Liver (tissue), 9 donors: ENCODE measurements around the gene ANKRD36. TPM values are rescaled to one million over a fixed set of nuclear protein-coding genes. Genes with fewer than 3 reads are reported as not detected.
A peak's percentile ranks its signal among the peaks of the same experiment; 100 is the strongest.
"Not testable (repeated sequence)": the region's sequence is repeated elsewhere in the genome, so short reads cannot be mapped to it uniquely, and the experiment has no call there.

Experiments
- DNase-seq: peaks from one replicate; pipeline ENCODE4 v3.0.0-alpha.2; 2017; ENCODE audit warnings: low spot score
- H3K27ac ChIP-seq, 2 donors: one replicate each; pipeline ENCODE4 v1.7.0; 2013; ENCODE audit warnings: inconsistent platforms in 2 of 2, low read length in 2 of 2, control low read depth in 1 of 2, low read depth in 1 of 2, mild to moderate bottlenecking in 1 of 2
- H3K27me3 ChIP-seq, 4 donors: one replicate each; pipeline versions ENCODE4 v1.6.1 to v1.7.0; 2013; ENCODE audit warnings: low read length in 3 of 4, inconsistent platforms in 1 of 4, mild to moderate bottlenecking in 1 of 4, moderate library complexity in 1 of 4; ENCODE audit not compliant: control insufficient read depth in 4 of 4, insufficient read depth in 4 of 4
- H3K36me3 ChIP-seq, 4 donors: one replicate each; pipeline versions ENCODE4 v1.6.1 to v1.7.0; 2013; ENCODE audit warnings: low read length in 3 of 4, mild to moderate bottlenecking in 3 of 4, low read depth in 1 of 4, moderate library complexity in 1 of 4; ENCODE audit not compliant: control insufficient read depth in 4 of 4, insufficient read depth in 3 of 4
- H3K4me1 ChIP-seq, 4 donors: one replicate each; pipeline versions ENCODE4 v1.6.1 to v1.7.0; 2013; ENCODE audit warnings: low read length in 3 of 4, mild to moderate bottlenecking in 3 of 4, moderate library complexity in 1 of 4; ENCODE audit not compliant: control insufficient read depth in 4 of 4, insufficient read depth in 4 of 4
- H3K4me3 ChIP-seq, 3 donors: one replicate each; pipeline versions ENCODE4 v1.6.1 to v1.7.0; 2013; ENCODE audit warnings: low read length in 3 of 3, control low read depth in 1 of 3, low read depth in 1 of 3, mild to moderate bottlenecking in 1 of 3
- H3K9ac ChIP-seq, 2 donors: one replicate each; pipeline ENCODE4 v1.7.0; 2013; ENCODE audit warnings: low read length in 2 of 2, mild to moderate bottlenecking in 2 of 2, moderate library complexity in 2 of 2, control low read depth in 1 of 2, low read depth in 1 of 2
- H3K9me3 ChIP-seq, 4 donors: one replicate each; pipeline versions ENCODE4 v1.6.1 to v1.7.0; 2013; ENCODE audit warnings: low read length in 3 of 4; ENCODE audit not compliant: control insufficient read depth in 4 of 4
- RAD21 ChIP-seq, 2 donors: IDR thresholded peaks; 2 replicates each; pipeline ENCODE4 v1.6.1; 2016; ENCODE audit warnings: antibody characterized with exemption in 2 of 2, mild to moderate bottlenecking in 2 of 2
- WGBS: extraction: QIAGEN DNeasy Blood & Tissue Kit; methylation state at CpG from one replicate; pipeline ENCODE4 v1.1.7; 2013; 5-methylcytosine and 5-hydroxymethylcytosine counted together
- polyA plus RNA-seq, 2 donors: library from polyadenylated mRNA; stranded (reverse) in 1 of 2; unstranded in 1 of 2; fragments of 200-250 nt in 1 of 2; fragments of >200 nt in 1 of 2; fragmentation: Nextera tagmentation in 1 of 2; extraction: Ambion mirVana in 1 of 2; gene quantifications; one replicate each; pipeline versions ENCODE4 v1.2.1 to v1.2.3, GENCODE V29; 2013 to 2015
- total RNA-seq, 2 donors: library from RNA; depleted of rRNA; stranded (reverse); fragments of >200 nt; gene quantifications; one replicate each; pipeline ENCODE4 v1.2.3, GENCODE V29; 2014
- TF ChIP-seq, protein P1 (sequence below): fragments of 150-350 bp; IDR thresholded peaks from 2 replicates; pipeline ENCODE4 v1.5.1; 2017; ENCODE audit warnings: improper control_type of control experiment, low read depth, low read length; ENCODE audit not compliant: missing input control
- TF ChIP-seq, protein P2 (sequence below): IDR thresholded peaks from 2 replicates; pipeline ENCODE4 v1.6.1; 2016; ENCODE audit warnings: antibody characterized with exemption
- donor health status: healthy.
- donor health status: healthy.
- donor health status: healthy.
- donor health status: healthy.
- donor health status: healthy.

The ANKRD36 gene
- total and polyA plus RNA-seq, 4 donors = 0.38 to 8.5 (median 4.0) TPM

DNA sequence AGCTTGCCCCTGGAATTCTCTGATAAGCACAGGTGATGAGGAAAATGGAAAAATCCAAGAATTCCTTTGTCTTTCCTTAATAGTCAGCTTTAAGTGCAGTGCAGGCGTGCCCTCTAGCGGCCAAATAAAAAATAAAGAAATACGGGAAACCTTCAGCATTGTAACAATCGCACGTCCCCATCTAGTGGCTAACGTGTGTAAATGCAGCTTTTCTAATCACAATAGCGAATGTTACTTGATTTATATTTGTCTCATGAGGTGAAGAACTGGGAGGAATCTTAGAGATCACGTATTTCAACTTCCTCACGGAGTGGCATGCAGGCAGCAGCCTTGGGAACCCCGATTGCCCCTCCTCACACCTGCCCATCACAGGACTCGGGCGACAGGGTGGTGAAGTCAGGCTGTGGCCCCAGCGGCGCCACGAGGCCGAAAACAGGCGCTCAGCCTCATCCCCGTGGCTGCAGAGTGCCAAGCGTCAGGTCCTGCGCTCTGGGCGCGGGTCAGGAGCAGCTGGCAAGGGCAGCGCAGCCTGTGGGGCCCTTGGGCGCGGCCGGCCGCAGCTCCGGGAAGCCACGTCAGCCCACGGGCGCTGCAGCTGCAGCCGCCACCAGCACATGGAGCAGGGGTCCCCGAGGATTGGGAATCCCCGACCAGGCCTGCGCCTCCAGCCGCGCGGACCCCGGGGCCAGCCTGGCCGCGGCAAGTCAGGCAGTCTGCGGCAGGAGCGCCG lies 468 bp upstream of the ANKRD36 start:
- H3K27ac ChIP-seq = peak overlapping the region; percentile 63 to 79
- H3K9ac ChIP-seq = peak overlapping the region in 1 of 2 donors; percentile 68
- not testable (repeated sequence) for H3K9me3 ChIP-seq, H3K4me1 ChIP-seq, H3K27me3 ChIP-seq, H3K36me3 ChIP-seq
- TF ChIP-seq RAD21 (IDR thresholded peaks at IDR 0.05) = peak; percentile 88
- TF ChIP-seq, protein P1, sequence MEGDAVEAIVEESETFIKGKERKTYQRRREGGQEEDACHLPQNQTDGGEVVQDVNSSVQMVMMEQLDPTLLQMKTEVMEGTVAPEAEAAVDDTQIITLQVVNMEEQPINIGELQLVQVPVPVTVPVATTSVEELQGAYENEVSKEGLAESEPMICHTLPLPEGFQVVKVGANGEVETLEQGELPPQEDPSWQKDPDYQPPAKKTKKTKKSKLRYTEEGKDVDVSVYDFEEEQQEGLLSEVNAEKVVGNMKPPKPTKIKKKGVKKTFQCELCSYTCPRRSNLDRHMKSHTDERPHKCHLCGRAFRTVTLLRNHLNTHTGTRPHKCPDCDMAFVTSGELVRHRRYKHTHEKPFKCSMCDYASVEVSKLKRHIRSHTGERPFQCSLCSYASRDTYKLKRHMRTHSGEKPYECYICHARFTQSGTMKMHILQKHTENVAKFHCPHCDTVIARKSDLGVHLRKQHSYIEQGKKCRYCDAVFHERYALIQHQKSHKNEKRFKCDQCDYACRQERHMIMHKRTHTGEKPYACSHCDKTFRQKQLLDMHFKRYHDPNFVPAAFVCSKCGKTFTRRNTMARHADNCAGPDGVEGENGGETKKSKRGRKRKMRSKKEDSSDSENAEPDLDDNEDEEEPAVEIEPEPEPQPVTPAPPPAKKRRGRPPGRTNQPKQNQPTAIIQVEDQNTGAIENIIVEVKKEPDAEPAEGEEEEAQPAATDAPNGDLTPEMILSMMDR = peak; percentile 75
- TF ChIP-seq, protein P2, sequence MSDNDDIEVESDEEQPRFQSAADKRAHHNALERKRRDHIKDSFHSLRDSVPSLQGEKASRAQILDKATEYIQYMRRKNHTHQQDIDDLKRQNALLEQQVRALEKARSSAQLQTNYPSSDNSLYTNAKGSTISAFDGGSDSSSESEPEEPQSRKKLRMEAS = peak; percentile 19
- WGBS = under 1% methylated on average over 41 of the region's 44 CpGs
- peak overlapping the region in 2 of 3 donors; percentile 56 to 59 for H3K4me3 ChIP-seq
- DNase-seq = peak; percentile 54

DNA sequence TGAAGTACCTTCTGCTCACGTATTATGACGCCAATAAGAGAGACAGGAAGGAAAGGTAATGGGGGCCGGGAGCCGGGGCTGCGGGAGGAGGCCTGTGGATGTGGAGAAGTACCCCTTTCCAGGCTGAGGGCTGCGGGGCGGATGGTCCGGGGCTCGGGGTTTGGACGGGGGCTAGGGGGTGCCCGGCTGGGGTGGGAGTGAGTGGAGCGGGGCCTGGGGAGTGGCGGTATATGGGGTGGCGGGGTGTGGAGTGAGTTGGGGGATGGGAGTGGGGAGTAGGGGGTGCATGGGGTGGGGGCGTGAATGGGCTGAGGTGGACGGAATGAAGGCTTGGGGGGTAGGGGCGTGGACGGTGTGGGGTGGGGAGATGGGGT lies 916 bp downstream of the ANKRD36 start:
- H3K4me1 ChIP-seq, H3K9me3 ChIP-seq, H3K27me3 ChIP-seq, DNase-seq, H3K36me3 ChIP-seq: not testable (repeated sequence)
- peak overlapping the region; percentile 56 to 85 (median 66) for H3K4me3 ChIP-seq
- WGBS = under 1% methylated on average over 16 of the region's 18 CpGs
- H3K27ac ChIP-seq = peak overlapping the region; percentile 60 to 63
- peak overlapping the region; percentile 54 to 81 for H3K9ac ChIP-seq

DNA sequence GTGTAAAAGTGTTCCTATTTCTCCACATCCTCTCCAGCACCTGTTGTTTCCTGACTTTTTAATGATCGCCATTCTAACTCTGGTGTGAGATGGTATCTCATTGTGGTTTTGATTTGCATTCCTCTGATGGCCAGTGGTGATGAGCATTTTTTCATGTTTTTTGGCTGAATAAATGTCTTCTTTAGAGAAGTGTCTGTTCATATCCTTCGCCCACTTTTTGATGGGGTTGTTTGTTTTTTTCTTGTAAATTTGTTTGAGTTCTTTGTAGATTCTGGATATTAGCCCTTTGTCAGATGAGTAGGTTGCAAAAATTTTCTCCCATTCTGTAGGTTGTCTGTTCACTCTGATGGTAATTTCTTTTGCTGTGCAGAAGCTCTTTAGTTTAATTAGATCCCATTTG lies 16.1 kb downstream of the ANKRD36 start:
- H3K27ac ChIP-seq, H3K4me3 ChIP-seq, H3K27me3 ChIP-seq, H3K36me3 ChIP-seq, H3K9me3 ChIP-seq, DNase-seq, H3K9ac ChIP-seq, H3K4me1 ChIP-seq: not testable (repeated sequence)
- 94% methylated on average over 2 of the region's 2 CpGs for WGBS

DNA sequence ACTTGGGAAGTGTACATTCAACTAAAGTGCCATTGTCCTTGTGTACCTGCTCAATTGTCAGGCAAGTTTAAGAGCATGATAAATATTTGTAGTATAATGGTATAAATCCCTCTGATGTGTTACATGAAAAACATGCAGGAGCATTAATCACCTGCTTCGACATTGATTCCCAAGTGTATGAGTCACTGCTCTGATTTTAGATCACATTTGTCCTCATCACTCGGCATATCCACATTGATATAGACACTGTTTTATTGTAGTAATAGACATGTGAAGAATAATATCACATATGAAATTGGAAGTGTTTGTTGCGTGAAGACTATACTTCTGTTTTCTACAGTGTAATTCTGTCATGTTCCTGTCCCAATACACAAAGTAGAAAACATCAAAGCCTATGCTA lies 31.1 kb downstream of the ANKRD36 start:
- WGBS = 75% methylated on average over 3 of the region's 3 CpGs
- not testable (repeated sequence) for H3K9me3 ChIP-seq, H3K9ac ChIP-seq

DNA sequence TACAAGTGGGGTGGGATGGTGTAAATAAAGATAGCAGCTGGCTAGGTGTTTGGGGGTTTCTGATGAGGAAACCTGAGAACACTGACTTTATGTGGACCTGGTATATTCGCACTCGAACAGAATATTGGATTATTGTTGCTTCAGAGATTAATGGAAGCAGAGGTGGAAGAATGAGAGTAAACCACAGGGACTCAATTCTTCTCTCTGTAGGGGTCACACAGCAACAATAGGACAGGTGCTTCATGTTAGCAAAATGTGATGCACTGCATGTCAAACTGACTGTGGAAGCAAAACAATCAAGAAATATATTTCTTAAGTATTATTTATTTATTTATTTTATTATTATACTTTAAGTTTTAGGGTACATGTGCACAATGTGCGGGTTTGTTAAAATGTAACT lies 53.6 kb downstream of the ANKRD36 start:
- H3K9me3 ChIP-seq, H3K9ac ChIP-seq, H3K4me1 ChIP-seq, H3K27ac ChIP-seq, H3K36me3 ChIP-seq, H3K4me3 ChIP-seq, H3K27me3 ChIP-seq, DNase-seq: not testable (repeated sequence)
- 69% methylated on average over 2 of the region's 3 CpGs for WGBS

More for the DNA sequence above, 31.1 kb downstream of the ANKRD36 start:
- DNase-seq, H3K36me3 ChIP-seq, H3K4me1 ChIP-seq, H3K27ac ChIP-seq, H3K4me3 ChIP-seq, H3K27me3 ChIP-seq: not testable (repeated sequence)

DNA sequence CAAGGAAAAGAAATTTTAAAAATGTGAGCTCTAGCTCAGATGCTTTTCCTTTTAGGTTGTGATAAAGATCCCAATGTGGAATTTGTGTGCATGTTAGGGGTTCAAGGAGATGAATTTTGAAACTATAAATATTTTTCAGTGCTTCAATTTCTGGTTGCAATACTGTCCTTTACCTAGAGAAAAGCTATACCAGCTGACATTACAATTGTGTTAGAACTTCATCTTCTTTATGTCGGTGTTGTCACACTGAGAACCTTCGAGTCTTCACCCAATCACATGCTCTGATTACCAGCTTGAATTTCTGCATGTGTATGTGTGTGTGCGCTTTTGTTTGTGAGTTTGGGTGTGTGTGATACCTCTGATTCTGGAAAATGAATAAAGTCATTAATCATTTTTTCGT lies 55.0 kb downstream of the ANKRD36 start:
- WGBS = 88% methylated on average over 4 of the region's 4 CpGs
- H3K36me3 ChIP-seq, H3K4me3 ChIP-seq, H3K27me3 ChIP-seq, H3K4me1 ChIP-seq, H3K9me3 ChIP-seq, H3K27ac ChIP-seq, H3K9ac ChIP-seq, DNase-seq: not testable (repeated sequence)

DNA sequence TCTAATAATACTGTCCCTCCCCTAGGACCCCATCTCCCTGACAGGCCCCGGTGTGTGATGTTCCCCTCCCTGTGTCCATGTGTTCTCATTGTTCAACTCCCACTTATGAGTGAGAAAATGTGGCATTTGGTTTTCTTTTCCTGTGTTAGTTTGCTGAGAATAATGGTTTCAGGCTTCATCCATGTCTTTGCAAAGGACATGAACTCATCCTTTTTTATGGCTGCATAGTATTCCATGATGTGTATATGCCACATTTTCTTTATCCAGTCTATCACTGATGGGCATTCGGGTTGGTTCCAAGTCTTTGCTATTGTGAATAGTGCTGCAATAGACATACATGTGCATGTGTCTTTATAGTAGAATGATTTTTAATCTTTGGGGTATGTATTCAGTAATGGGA lies 55.6 kb downstream of the ANKRD36 start:
- WGBS = 78% methylated on average over 2 of the region's 2 CpGs
- H3K4me3 ChIP-seq, H3K9ac ChIP-seq, H3K36me3 ChIP-seq, H3K4me1 ChIP-seq, H3K27ac ChIP-seq, H3K27me3 ChIP-seq, H3K9me3 ChIP-seq, DNase-seq: not testable (repeated sequence)
